Stimulated activated CD8-positive, alpha-beta memory T cell treated with anti-CD3 and anti-CD28 coated beads, Interleukin-2, amount 100 ng/mL, for 48 hours (primary cell): ENCODE data around the gene CAMK1.
"Not testable (repeated sequence)": the region's sequence is repeated elsewhere in the genome, so short reads cannot be mapped to it uniquely, and the experiment has no call there.

Experiments
- DNase-seq, 2 donors: peaks; one replicate each; pipeline ENCODE4 v3.0.0-alpha.2; 2020; ENCODE audit warnings: low read depth in 2 of 2

CAMK1 gene

DNA sequence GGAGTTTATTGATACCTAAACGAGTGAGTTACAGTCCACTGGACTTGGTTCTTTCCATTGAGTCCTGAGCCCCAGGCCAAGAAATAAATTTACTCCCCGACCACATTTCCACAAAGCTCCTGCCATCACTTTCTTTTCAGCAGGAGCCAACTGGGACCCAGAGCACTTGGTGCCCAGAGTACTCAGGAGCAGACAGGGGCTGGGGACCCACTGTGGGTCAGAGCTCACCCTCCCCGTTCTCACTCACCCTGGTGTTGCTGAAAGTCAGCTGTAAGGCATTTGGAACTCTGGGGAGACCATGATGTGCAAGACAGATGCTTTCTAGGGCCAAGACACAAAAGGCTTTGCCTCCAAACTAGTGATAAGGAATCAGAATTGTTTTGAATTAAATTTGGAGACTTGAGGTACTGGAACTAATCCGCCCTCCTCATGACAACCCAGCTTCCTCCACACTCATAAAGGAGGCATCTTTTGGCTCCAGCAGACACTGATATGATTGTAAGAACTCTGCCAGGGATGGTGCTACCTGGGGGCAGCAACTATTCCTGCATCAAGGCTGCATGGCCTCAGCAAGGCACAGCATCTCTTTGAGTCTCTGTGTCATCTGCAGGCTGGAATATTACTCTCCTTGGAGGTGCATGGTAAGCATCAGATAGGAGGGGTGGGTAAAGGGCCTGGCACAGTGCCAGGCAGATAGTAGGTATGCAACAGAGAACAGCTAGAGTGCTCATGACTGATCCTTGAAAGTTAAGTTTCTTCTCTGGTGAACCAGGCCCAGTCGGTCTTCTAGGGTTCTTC, 7.3 kb upstream of the CAMK1 start:
- no peak for DNase-seq

- DNase-seq: not testable (repeated sequence)
Measured at GRCh38 chr3:9771007-9771406, 1.3 kb upstream of the CAMK1 start.

DNA sequence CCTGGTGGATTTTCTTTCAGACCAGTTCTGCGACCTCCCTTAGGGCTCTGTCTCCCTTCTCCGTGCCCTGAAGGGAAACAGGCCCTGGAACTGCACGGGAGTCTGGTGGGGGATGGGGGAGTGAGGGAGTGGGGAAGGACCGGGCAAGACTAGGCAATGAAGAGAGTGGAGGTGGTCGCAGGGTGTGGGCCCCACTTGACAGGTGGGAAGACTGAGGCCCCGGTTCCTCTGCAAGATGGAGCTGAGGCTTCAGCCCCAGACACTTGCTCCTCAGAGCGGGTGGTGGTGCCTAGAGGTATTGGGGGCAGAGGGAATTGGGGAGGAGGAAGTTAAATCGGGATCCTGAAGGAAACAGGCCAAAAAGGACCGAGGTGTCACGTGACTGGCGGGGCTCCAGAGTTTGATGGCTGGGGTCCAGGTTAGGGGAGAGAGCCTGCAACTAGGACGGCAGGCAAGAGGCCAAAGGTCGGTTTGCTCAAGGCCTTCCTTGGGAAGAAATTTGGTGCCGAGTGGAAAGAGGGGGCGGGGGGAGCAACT, 597 bp upstream of the CAMK1 start:
- no peak for DNase-seq

GRCh38 chr3:9769012-9769411, 735 bp downstream of the CAMK1 start:
- DNase-seq: no peak

- no peak for DNase-seq
Measured at GRCh38 chr3:9768141-9768775, 1.5 kb downstream of the CAMK1 start.

DNA sequence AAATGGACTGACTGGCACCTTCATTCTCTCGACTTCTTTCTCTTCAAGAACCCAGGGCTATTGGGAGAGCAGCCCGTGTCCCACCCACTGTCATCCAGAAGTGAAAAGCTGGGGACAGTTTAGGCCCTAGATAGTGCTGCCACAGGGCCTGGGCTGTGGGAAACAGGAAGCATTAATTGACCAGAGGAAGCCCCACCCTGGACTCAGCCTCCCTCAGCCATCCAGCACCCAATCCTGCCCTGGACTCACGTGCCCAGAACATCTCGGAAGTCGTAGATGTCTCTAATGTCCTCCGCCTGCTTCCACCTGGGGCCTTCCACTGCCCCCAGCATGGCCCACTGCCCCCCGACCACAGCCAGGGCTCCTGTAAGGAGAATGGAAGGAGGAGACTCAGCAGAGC, 2.3 kb downstream of the CAMK1 start:
- DNase-seq: no peak

- DNase-seq: no peak
Measured at GRCh38 chr3:9765865-9766264, 3.9 kb downstream of the CAMK1 start.

GRCh38 chr3:9762871-9763270, 6.9 kb downstream of the CAMK1 start:
- no peak for DNase-seq

DNA sequence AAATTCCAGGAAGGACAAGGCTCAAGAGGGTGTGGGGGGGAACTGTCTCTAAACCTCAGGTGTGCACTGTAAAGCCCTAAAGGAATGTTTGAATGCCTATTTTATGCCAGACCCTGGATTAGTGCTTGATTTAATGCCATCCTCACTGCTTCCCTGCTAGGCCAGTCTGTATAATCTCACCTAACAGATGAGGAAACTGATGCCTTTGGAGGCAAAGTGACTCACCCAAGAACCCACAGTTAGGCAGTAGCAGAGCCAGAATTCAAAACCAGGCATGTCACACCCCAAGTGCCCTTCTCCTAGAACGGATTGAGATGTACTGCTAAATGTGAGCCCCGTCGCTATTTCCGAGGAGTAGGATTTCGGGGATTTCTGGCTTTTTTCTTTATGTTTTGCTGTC, 7.8 kb downstream of the CAMK1 start:
- DNase-seq: no peak

DNA sequence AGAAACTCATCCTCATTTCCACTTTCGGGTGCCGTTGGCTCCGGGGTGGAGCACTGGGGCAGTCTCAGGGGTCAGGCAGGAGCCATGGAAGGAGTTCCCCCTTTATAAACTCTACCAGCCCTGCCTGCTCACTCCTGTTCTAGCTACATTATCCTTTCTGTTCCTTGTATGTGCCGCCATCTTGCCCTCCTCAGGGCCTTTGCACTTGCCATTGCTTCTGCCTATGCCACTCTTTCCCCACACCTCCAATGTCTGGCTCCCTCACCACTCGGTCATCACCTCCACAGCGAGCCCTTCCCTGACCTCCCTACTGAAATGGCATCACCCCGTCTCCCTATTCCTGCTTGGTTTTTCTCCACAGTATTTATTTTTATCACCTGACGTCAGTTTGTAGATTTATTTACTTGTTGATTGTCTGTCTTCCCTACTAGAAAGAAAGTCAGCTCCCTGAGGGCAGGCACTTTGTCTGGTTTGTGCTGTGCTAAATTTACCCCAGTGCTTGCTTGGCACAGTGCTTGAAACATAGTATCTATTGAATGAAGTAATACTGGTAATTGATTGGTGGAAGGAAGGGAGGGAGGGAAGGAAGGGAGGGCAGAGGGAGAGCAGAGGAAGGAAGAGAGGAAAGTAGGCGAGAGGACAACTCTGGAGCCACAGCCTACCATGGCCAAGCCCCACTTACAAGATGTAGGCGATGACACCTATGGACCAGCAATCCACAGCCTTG, 8.8 kb downstream of the CAMK1 start:
- no peak for DNase-seq

- no peak for DNase-seq
Measured at GRCh38 chr3:9757427-9757826, 12.3 kb downstream of the CAMK1 start.

DNA sequence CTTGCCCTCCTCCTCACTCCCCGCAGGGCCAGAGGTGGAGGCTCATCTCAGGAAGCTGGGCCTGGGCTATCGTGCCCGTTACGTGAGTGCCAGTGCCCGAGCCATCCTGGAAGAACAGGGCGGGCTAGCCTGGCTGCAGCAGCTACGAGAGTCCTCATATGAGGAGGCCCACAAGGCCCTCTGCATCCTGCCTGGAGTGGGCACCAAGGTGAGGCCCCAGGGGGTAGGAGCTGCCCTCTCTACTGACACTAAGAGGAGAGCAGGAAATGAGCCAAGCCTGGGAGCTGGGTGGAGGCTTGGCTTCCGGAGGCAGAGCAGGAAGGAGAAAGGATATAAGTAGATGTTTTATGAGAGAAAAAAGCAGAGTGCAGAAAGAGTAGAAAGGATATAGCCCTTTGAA, 15.1 kb downstream of the CAMK1 start:
- DNase-seq: no peak

DNA sequence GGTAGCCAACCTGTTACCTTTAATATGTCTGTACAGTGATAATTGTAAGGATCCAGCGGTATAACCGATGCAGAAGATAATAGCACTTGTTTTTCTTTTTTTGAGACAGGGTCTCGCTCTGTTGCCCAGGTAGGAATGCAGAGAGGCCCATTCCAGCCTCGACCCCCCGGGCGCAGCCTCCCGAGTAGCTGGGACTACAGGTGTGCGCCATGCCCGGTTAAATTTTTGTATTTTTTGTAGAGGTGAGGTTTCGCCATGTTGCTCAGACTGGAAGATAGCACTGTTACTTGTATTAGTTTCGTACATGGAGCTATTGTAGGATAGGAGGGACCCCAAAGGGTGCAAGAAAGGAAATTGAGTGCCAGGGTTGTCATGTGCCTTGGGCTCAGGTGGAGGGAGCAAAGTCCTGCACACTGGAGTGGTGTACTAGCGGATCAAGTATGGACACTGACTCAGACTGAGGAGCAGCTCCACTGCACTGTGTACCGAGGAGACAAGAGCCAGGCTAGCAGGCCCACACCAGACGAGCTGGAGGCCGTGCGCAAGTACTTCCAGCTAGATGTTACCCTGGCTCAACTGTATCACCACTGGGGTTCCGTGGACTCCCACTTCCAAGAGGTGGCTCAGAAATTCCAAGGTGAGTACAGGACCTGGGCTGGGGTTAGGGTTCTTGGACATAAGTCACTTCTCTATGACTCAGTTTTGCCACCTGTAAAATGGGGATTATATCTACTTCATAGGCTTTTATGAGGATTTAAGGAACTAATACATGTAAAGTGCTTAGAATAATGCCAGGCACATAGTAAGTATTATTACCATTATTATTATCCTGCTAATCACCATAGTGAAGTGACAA, 19.0 kb downstream of the CAMK1 start:
- no peak for DNase-seq

DNA sequence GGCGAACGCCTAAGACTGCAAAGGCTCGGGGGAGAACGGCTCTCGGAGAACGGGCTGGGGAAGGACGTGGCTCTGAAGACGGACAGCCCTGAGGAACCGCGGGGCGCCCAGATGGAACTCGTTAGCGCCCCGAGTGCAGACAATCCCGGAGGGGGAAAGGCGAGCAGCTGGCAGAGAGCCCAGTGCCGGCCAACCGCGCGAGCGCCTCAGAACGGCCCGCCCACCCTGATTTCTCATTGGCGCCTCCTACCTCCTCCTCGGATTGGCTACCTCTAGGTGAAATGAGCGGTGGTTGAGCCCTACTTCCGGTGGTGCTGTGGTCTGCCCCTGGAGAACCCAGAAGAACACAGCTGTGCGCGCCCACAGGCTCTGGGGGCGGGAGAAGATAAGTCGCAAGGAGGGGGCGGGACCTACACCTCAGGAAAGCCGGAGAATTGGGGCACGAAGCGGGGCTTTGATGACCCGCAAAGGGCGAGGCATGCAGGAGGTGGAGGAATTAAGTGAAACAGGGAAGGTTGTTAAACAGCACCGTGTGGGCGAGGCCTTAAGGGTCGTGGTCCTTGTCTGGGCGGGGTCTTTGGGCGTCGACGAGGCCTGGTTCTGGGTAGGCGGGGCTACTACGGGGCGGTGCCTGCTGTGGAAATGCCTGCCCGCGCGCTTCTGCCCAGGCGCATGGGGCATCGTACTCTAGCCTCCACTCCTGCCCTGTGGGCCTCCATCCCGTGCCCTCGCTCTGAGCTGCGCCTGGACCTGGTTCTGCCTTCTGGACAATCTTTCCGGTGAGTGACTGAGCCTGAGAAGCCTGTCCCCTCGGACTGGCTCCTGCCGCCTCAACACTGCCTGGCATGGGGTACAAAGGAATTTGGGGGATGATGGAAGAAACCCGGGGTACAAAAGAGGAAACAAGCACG, 19.8 kb downstream of the CAMK1 start, which contains the start of gene OGG1:
Gene OGG1, plus strand, starts transcription at position 308 of the 911 bp plus-strand sequence. Its CDS starts 335 bp downstream, at position 643.
- peak; percentile 92 to 96 for DNase-seq

DNA sequence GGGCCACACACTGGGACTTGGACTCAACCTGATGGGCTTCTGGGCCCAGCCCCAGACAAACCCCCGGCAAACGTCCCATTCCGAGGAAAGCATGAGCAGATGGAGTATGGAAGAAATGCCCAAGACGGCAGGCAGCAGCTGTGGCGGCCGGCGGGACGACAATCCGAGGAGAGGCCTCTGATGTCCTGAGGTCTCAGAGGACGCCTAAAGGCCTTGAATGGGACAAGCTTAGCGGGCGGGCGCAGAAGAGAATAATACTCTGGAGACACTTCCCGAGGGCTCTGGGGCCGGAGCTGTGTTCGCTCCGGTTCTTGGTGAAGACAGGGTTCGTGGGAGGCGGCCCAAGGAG, 20.5 kb downstream of the CAMK1 start:
- DNase-seq: no peak

DNA sequence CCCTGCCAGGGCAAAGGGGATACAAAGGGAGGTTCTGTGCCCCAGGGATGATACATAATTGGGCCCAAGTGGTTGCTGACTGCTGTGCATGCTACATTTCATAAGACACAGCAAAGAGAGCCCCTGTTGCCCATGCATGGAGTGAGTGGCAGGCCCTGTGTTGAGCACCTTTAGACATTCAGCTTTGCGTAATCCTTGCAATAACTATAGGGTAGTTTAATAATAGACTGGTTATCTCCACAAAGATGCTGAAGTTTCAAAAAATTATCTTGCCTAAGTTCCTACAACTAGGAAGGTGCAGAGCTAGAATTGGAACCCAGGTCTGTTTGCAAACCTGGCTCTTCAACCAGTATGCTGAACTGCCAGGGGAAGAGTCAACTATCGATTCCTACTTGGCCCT, 21.7 kb downstream of the CAMK1 start:
- no peak for DNase-seq

DNA sequence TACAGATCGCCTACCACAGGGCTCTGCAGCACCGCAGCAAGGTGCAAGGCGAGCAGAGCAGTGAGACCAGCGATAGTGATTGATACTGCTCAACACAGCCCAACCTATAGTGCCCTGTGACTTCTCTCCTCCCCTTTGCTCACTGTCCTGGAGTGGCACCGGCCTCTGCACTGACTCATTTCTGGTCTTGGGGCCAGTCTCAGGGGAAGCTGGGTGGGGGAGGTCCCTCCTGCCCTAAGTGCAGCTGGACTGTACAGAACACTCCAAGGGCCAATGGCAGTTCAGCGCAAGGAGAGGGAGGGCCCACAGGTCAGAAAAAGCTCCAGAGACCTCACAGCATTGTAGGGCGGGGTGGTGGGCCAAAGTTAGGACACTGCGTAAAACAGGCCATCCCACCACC, 22.5 kb downstream of the CAMK1 start:
- no peak for DNase-seq

- DNase-seq: no peak
Measured at GRCh38 chr3:9746330-9746729, 23.4 kb downstream of the CAMK1 start.

GRCh38 chr3:9745521-9745920, 24.2 kb downstream of the CAMK1 start:
- no peak for DNase-seq

DNA sequence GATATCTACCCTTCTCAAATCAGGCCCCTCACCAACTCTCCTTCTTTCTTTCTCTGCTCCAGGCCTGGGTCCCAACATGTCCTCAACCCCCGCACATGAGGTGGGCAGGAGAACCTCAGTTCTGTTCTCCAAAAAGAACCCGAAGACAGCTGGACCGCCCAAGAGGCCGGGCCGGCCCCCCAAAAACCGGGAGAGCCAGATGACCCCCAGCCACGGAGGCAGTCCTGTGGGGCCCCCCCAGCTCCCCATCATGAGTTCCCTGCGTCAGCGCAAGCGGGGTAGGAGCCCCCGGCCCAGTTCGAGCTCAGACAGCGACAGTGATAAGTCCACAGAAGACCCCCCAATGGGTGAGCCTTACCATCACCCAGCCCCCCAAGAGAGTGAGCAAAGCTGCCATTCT, 25.6 kb downstream of the CAMK1 start:
- DNase-seq: no peak

GRCh38 chr3:9743548-9743947, 26.2 kb downstream of the CAMK1 start:
- DNase-seq: no peak
